NCI-H2081 (cell line): ENCODE measurements around the gene SPATA22.
"Not testable (repeated sequence)": the region's sequence is repeated elsewhere in the genome, so short reads cannot be mapped to it uniquely, and the experiment has no call there.

Experiments
- DNase-seq, 2 experiments: peaks; one replicate each; lab custom pipeline; 2025; lab: John Stamatoyannopoulos, UW

SPATA22 gene

GRCh38 chr17:3472137-3472536, 518 bp upstream of the SPATA22 start:
- DNase-seq, result no peak

- DNase-seq, result no peak
Measured at GRCh38 chr17:3469529-3469928, 2.1 kb downstream of the SPATA22 start.

- not testable (repeated sequence) for DNase-seq
Measured at GRCh38 chr17:3466355-3466754, 5.3 kb downstream of the SPATA22 start.

- no peak for DNase-seq
Measured at GRCh38 chr17:3448059-3448665, 23.5 kb downstream of the SPATA22 start.

- no peak for DNase-seq
Measured at GRCh38 chr17:3447625-3448024, 24.0 kb downstream of the SPATA22 start.

GRCh38 chr17:3440451-3440850, 31.2 kb downstream of the SPATA22 start:
- DNase-seq, result no peak

- DNase-seq, result no peak
Measured at GRCh38 chr17:3438368-3438767, 33.3 kb downstream of the SPATA22 start.

- no peak for DNase-seq
Measured at GRCh38 chr17:3433741-3434140, 37.9 kb downstream of the SPATA22 start, which contains the start of gene OR1E2. OR1E2 (minus strand) TSS chr17:3433841; CDS start chr17:3433841, 0 bp downstream.

GRCh38 chr17:3433215-3433614, 38.4 kb downstream of the SPATA22 start:
- not testable (repeated sequence) for DNase-seq

- no peak for DNase-seq
Measured at GRCh38 chr17:3418222-3418621, 53.4 kb downstream of the SPATA22 start.

- no peak for DNase-seq
Measured at GRCh38 chr17:3415610-3416009, 56.0 kb downstream of the SPATA22 start.

- not testable (repeated sequence) for DNase-seq
Measured at GRCh38 chr17:3412216-3412615, 59.4 kb downstream of the SPATA22 start.

GRCh38 chr17:3411070-3411469, 60.5 kb downstream of the SPATA22 start, which contains the start of gene OR3A3:
OR3A3 (plus strand) TSS chr17:3411370.
- DNase-seq, result no peak

GRCh38 chr17:3403856-3404255, 67.8 kb downstream of the SPATA22 start:
- DNase-seq, result not testable (repeated sequence)

GRCh38 chr17:3401786-3402185, 69.8 kb downstream of the SPATA22 start:
- DNase-seq, result no peak

GRCh38 chr17:3400055-3400454, 71.6 kb downstream of the SPATA22 start:
- no peak for DNase-seq

GRCh38 chr17:3398310-3398709, 73.3 kb downstream of the SPATA22 start, which contains the start of gene OR1E1:
OR1E1 (minus strand) TSS chr17:3398410; CDS start chr17:3398410, 0 bp downstream.
- no peak for DNase-seq

GRCh38 chr17:3397801-3398200, 73.8 kb downstream of the SPATA22 start:
- not testable (repeated sequence) for DNase-seq
